Measurements from ENCODE around the gene TOLLIP. TPM values are rescaled to one million over a fixed set of nuclear protein-coding genes. Genes with fewer than 3 reads are reported as not detected.
"Not testable (repeated sequence)": the region's sequence is repeated elsewhere in the genome, so short reads cannot be mapped to it uniquely, and the experiment has no call there.

Gene TOLLIP
- total and polyA plus RNA-seq, 2 experiments from 2014 or later: 39.0 to 58.7 TPM

- no peaks in the 10 kb centered on the region for H3K27me3 ChIP-seq
- H3K9me3 ChIP-seq (ENCODE audit: low read depth): no peaks in the 10 kb centered on the region
- no peak overlapping the region for H3K4me3 ChIP-seq
- no peak for DNase-seq (ENCODE audit: low read depth in 1 of 2, low spot score in 1 of 2)
- TF ChIP-seq, protein P1, sequence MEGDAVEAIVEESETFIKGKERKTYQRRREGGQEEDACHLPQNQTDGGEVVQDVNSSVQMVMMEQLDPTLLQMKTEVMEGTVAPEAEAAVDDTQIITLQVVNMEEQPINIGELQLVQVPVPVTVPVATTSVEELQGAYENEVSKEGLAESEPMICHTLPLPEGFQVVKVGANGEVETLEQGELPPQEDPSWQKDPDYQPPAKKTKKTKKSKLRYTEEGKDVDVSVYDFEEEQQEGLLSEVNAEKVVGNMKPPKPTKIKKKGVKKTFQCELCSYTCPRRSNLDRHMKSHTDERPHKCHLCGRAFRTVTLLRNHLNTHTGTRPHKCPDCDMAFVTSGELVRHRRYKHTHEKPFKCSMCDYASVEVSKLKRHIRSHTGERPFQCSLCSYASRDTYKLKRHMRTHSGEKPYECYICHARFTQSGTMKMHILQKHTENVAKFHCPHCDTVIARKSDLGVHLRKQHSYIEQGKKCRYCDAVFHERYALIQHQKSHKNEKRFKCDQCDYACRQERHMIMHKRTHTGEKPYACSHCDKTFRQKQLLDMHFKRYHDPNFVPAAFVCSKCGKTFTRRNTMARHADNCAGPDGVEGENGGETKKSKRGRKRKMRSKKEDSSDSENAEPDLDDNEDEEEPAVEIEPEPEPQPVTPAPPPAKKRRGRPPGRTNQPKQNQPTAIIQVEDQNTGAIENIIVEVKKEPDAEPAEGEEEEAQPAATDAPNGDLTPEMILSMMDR (IDR thresholded peaks at IDR 0.05; ENCODE audit: low read depth, low read length): no peak
- H3K36me3 ChIP-seq: no peaks in the 10 kb centered on the region
- no peak overlapping the region for H3K27ac ChIP-seq
- H3K4me1 ChIP-seq (ENCODE audit: low read depth): peaks cover 10% of the 10 kb centered on the region
Measured at GRCh38 chr11:1349327-1350041, 40.1 kb upstream of the TOLLIP start.

GRCh38 chr11:1348796-1349326 lies 39.4 kb upstream of the TOLLIP start:
- TF ChIP-seq, protein P1 (IDR thresholded peaks at IDR 0.05; ENCODE audit: low read depth, low read length): no peak
- peak in 1 of 2 donors; percentile 54 for DNase-seq (ENCODE audit: low read depth in 1 of 2, low spot score in 1 of 2)

GRCh38 chr11:1348146-1348795 lies 38.8 kb upstream of the TOLLIP start:
- no peak overlapping the region for H3K4me3 ChIP-seq
- no peak for DNase-seq (ENCODE audit: low read depth in 1 of 2, low spot score in 1 of 2)
- TF ChIP-seq, protein P1 (IDR thresholded peaks at IDR 0.05; ENCODE audit: low read depth, low read length): no peak
- H3K9me3 ChIP-seq (ENCODE audit: low read depth): no peaks in the 10 kb centered on the region
- H3K27me3 ChIP-seq: no peaks in the 10 kb centered on the region
- H3K4me1 ChIP-seq (ENCODE audit: low read depth): peaks cover 10% of the 10 kb centered on the region
- no peaks in the 10 kb centered on the region for H3K36me3 ChIP-seq
- no peak overlapping the region for H3K27ac ChIP-seq

More at GRCh38 chr11:1348796-1349326, 39.4 kb upstream of the TOLLIP start:
- Histone ChIP-seq H3K27me3 (no peaks in the 10 kb centered on the region), H3K4me3 (no peak overlapping the region), H3K9me3 (ENCODE audit: low read depth) (no peaks in the 10 kb centered on the region), H3K36me3 (no peaks in the 10 kb centered on the region), H3K4me1 (ENCODE audit: low read depth) (peaks cover 10% of the 10 kb centered on the region), H3K27ac (no peak overlapping the region)

DNA sequence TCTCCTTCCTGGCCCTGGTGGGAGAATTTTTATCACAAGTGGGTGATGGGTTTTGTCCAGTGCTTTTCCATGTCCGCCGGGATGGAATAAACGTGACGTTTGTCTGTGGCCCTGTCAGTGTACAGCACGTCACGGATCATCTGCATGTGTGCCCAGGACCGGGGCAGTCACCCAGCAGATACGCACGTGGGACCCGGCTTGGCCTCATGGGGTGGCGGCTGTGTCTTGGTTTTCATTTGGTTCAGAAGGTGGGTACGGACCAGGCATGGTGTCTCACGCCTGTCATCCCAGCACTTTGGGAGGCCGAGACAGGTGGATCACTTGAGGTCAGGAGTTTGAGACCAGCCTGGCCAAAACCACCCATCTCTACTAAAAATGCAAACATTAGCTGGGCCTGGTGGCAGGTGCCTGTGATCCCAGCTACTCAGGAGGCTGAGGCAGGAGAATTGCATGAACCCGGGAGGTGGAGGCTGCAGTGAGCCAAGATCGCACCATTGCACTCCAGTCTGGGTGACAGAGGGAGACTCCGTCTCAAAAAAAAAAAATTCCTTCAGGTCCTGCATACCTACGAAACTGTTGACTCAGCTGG lies 38.1 kb upstream of the TOLLIP start:
- not testable (repeated sequence) for DNase-seq (ENCODE audit: low read depth in 1 of 2, low spot score in 1 of 2); H3K4me1 ChIP-seq (ENCODE audit: low read depth); H3K36me3 ChIP-seq; H3K9me3 ChIP-seq (ENCODE audit: low read depth); H3K27ac ChIP-seq; H3K27me3 ChIP-seq; H3K4me3 ChIP-seq

DNA sequence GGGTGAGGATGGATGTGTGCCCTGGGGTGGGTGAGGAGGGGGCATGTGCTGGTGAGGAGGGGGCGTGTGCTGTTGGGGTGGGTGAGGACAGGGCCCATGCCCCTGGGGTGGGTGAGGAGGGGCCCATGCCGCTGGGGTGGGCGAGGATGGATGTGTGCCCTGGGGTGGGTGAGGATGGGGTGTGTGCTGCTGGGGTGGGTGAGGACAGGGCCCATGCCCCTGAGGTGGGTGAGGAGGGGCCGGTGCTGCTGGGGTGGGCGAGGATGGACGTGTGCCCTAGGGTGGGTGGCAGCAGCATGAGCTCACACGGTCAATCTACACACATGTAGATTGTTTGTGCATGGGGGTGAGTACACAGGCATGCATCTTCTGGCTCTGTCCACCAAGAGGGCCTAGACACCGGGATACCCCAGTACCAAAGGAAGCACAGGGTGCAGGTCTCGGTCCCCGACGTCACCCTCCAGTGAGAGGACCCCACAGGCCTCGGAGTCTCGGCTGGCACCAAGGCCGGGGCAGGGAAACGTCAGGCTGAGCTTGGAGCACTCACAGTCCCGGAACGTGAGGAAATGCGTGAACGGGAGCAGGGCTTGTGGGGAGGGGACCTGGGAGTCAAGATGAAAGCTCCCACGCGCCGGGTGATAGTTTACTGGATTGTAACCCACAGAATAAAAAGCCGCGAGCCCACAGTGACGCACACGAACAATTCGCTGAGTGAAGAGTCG lies 37.4 kb upstream of the TOLLIP start:
- TF ChIP-seq, protein P1 (IDR thresholded peaks at IDR 0.05; ENCODE audit: low read depth, low read length): no peak
- Histone ChIP-seq H3K27me3 (no peaks in the 10 kb centered on the region), H3K9me3 (ENCODE audit: low read depth) (no peaks in the 10 kb centered on the region), H3K36me3 (no peaks in the 10 kb centered on the region), H3K4me1 (ENCODE audit: low read depth) (peaks cover 10% of the 10 kb centered on the region), H3K4me3 (no peak overlapping the region), H3K27ac (no peak overlapping the region)
- no peak for DNase-seq (ENCODE audit: low read depth in 1 of 2, low spot score in 1 of 2)
